GM21390 (cell line): Measurements from ENCODE around the gene DNASE1L1.

ENCODE experiments used
- ATAC-seq: cut with Tn5 transposase; IDR thresholded peaks from one replicate; pipeline ENCODE4 v1.9.1; 2021; ENCODE audit not compliant: unreplicated experiment

Gene DNASE1L1

GRCh38 chrX:154384284-154384892 is 24.7 kb downstream of the DNASE1L1 start:
- ATAC-seq, result no peak

GRCh38 chrX:154383359-154384283 is 25.4 kb downstream of the DNASE1L1 start:
- no peak for ATAC-seq

GRCh38 chrX:154382483-154383069 is 26.5 kb downstream of the DNASE1L1 start:
- no peak for ATAC-seq

- no peak for ATAC-seq
These were observed 27.8 kb downstream of the DNASE1L1 start for GRCh38 chrX:154381271-154381670.

- ATAC-seq, result no peak
These were observed 28.3 kb downstream of the DNASE1L1 start for GRCh38 chrX:154380787-154381186.

- ATAC-seq, result no peak
These were observed 28.9 kb downstream of the DNASE1L1 start for GRCh38 chrX:154380153-154380552.

GRCh38 chrX:154379569-154379951 is 29.5 kb downstream of the DNASE1L1 start:
- ATAC-seq, result no peak

- ATAC-seq, result peak; percentile 78
These were observed 30.1 kb downstream of the DNASE1L1 start, which contains the start of gene EMD for GRCh38 chrX:154378799-154379568. Gene EMD, plus strand, starts transcription at chrX:154379295. Its CDS starts 190 bp downstream, at chrX:154379485.

- ATAC-seq, result peak; percentile 3
These were observed 30.8 kb downstream of the DNASE1L1 start for GRCh38 chrX:154378059-154378798.

GRCh38 chrX:154376774-154377173 is 32.3 kb downstream of the DNASE1L1 start:
- ATAC-seq, result no peak

- no peak for ATAC-seq
These were observed 33.9 kb downstream of the DNASE1L1 start for GRCh38 chrX:154375156-154375504.

- no peak for ATAC-seq
These were observed 34.5 kb downstream of the DNASE1L1 start, which contains the start of gene FLNA for GRCh38 chrX:154374313-154375155. Gene FLNA, minus strand, starts transcription at chrX:154374634. Its CDS starts 3,389 bp downstream, at chrX:154371245.

- ATAC-seq, result no peak
These were observed 35.4 kb downstream of the DNASE1L1 start for GRCh38 chrX:154373340-154374306.

- ATAC-seq, result no peak
These were observed 36.4 kb downstream of the DNASE1L1 start for GRCh38 chrX:154372612-154373022.

- no peak for ATAC-seq
These were observed 37.2 kb downstream of the DNASE1L1 start for GRCh38 chrX:154371789-154372300.

- ATAC-seq, result peak; percentile 58
These were observed 37.9 kb downstream of the DNASE1L1 start for GRCh38 chrX:154371017-154371788.

GRCh38 chrX:154370300-154371016 is 38.6 kb downstream of the DNASE1L1 start:
- ATAC-seq, result no peak
